Mucosa of gallbladder (tissue), 1 donor: Measurements from ENCODE around the gene DAPK2. TPM values are rescaled to one million over a fixed set of nuclear protein-coding genes. Genes with fewer than 3 reads are reported as not detected.
"Not testable (repeated sequence)": the region's sequence is repeated elsewhere in the genome, so short reads cannot be mapped to it uniquely, and the experiment has no call there.

ENCODE experiments used
- DNase-seq: peaks from one replicate; pipeline ENCODE4 v3.0.0-alpha.2; 2020; ENCODE audit warnings: low spot score
- total RNA-seq: library from RNA; stranded (reverse); gene quantifications from one replicate; pipeline ENCODE4 v1.2.1, GENCODE V29; 2021
- donor health status: DM: no; HTN: no; CAD: no.

The DAPK2 gene
- total RNA-seq, 1 donor from 2014 or later, result 5.6 TPM

DNA sequence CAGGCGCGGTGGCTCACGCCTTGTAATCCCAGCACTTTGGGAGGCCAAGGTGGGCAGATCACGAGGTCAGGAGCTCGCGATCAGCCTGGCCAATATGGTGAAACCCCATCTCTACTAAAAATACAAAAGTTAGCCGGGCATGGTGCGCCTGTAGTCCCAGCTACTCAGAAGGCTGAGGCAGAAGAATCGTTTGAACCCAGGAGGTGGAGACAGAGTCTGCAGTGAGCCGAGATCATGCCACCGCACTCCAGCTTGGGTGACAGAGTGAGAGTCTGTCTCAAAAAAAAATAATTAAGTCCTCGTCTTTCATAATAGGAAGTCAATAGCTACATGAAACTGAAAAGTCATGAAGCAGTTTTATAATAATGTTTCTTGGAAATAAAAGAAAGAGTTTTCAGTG, 7.4 kb upstream of the DAPK2 start:
- DNase-seq, result not testable (repeated sequence)

- no peak for DNase-seq
Measured at GRCh38 chr15:64052925-64053491, 6.7 kb upstream of the DAPK2 start.

DNA sequence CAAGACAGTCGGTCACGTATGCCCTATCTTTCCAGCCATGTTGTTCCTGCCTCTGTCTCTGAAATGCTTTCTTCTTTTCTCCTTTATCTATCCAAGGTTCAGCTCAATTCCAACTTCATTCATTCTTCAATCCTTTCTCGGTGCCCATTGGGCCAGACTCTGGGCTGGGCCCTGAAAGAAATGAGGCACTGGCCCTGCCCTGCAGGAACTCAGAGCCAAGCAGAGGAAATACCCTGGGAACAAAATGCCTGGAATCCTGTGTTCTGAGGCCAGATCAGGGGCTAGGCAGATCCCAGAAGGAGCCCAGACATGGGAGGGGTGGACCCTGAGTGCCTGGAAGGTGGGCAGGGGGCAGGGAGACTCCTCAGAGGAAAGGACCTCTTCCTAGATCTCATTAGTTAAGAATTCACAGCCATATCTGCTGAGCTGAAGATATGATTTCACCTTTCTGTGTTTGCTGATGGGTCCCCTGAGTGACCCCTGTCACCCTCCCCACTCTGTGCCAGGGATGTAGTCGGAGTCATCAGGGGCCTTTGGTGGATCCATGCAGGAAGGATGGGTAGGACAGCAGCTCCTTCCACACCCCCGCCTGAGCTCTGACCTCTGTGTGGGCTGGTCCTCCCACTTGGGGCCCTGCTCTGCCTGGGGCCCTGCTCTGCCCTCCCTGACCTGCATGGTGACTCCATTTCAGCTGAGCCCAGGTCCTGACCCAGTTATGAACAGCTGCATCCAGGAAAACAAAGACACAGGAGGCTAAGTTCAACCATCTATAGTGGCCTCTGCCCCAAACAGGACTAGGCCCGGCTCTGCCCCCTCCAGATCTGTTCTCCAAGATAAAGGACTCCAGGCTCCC, 5.3 kb upstream of the DAPK2 start:
- DNase-seq, result no peak

GRCh38 chr15:64051093-64051402, 4.8 kb upstream of the DAPK2 start:
- DNase-seq, result no peak

- no peak for DNase-seq
Measured at GRCh38 chr15:64050281-64051092, 4.2 kb upstream of the DAPK2 start.

DNA sequence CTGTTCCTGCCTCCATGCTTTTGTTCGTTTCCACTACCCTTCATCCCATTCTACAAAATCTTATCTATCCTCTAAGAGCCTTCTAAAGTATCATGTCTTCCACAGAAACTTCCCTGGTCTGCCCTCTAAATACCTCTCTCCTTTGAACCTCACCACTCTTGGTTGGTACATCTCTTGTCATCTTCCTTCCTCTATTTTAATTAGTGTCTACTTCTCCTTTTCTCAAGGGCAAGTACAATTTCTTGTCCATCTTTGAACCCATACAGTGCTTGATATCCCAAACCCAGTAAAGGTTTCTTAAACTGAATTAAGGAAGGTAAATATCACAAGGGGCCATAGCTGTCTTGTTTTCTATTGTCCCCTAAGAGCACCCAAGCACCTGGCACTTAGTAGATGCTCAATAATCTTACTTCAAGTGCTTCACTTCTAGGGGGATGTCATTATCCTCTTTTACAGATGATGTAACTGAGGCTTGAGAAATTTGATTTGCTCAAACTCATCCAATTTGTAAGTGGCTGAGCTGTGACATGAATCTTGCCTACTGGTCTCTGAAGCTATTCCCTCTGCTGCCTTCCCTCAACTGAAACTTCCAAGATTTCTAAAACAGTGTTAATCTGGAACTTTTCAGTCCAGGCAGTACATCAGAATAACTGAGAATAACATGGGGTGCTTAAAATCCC, 2.6 kb upstream of the DAPK2 start:
- no peak for DNase-seq

DNA sequence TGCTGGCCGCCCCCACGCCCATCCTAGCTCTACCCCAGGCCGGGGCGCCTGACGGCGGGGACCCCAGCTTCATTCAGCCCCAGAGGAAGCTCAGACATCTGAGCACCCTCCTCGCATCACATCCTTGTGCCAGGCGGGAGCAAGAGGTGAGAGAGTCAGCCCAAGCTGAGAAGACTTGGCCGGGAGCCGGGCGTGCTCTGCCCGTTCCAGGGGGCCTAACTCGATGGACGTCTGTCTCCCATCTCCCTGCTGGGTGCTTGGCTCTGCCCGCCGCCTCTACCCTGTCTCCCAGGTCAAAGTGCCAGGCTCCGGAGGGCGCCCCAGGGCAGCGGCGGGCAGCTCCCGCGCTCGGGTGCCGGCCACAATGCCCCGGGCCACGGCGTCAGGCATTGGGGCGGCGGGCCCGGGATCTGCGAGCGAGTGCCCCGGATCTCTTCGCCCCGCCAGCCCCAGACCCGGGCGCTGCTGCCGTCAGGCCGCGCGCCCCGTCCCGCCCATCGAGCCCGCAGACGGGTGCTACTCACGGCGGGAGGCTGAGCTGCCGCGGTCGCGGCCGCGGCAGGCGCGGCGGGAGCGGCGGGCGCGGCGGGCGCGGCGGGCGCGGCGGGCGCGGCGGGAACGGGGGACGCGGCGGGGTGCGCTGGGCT, 388 bp downstream of the DAPK2 start:
- DNase-seq, result no peak

GRCh38 chr15:64045101-64045435, 1.2 kb downstream of the DAPK2 start:
- no peak for DNase-seq

- no peak for DNase-seq
Measured at GRCh38 chr15:64044300-64045100, 1.8 kb downstream of the DAPK2 start.

- DNase-seq, result no peak
Measured at GRCh38 chr15:64038878-64039610, 7.2 kb downstream of the DAPK2 start.

DNA sequence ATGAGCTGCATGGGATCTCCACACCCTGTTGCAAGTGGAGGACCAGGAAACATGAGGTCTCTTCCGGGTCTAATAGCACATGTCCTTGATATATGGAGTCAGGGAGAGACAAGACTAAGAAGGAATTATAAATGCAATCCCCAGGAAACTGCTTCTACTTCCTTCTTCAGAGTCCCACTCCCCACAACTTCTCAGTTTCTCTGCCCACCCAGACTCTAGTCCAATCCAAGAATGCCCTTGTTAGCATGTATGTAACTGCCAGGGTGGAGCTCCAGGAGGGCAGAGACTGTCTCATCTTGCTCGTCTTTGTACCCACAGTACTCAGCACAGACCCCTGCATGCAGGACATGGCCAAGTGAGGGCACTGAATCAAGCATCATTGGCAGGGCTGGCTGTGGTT, 8.3 kb downstream of the DAPK2 start:
- no peak for DNase-seq

GRCh38 chr15:64037116-64037515, 9.2 kb downstream of the DAPK2 start:
- DNase-seq, result no peak

DNA sequence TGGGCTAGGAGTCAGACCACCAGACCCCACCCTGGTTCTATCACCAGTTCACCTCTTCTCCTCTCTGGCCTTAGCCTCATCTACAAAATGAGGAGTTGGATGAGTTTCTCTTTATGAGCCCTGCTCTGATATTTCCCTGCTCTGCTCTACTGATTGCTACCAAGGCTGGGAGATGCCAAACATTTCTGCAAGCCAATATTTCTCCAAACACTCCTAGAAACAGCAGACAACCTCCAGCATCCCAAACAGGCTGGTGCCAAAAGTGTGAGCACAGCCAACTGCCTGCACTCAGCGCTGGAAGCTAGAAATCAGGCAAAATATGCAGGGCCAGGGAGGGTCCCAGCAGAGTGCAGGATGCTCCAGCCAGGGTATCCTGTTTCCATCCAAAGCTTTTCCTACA, 10.8 kb downstream of the DAPK2 start:
- no peak for DNase-seq

DNA sequence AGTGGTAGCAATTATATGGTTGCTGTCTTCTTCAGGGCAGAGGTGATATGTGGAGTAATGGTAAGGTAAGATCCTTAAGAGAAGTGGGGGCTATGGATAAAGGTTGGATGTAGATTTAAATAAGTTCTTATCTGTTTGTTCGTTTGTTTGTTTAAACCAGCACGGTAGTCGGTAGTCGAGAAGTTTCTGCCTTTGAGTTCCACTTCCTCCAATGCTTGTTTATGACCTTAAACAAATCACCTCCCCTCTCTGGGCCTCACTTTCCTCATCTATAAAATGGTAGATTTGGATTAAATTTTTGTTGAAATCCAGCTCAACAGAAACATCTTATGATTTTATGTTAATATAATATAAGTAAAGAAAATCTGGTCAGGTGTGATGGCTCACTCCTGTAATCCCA, 11.8 kb downstream of the DAPK2 start:
- DNase-seq, result no peak

DNA sequence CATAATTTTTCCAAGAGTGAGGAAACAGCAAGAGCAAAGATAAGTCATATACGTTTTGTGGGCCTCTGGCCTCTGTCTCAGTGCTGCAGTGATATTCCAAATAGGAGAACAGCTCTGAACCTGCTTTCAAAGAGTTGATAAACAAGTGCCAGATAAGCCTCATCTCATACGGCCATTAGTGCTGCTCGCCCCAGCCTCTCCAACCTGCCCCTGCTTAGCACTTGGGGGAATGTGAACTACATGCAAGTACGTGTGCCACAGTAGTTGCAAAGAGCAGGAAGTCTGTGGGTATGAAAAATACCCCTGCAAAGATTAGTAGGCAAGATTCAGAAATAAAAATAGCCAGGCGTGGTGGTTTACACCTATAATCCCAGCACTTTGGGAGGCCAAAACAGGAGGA, 14.0 kb downstream of the DAPK2 start:
- DNase-seq, result no peak

DNA sequence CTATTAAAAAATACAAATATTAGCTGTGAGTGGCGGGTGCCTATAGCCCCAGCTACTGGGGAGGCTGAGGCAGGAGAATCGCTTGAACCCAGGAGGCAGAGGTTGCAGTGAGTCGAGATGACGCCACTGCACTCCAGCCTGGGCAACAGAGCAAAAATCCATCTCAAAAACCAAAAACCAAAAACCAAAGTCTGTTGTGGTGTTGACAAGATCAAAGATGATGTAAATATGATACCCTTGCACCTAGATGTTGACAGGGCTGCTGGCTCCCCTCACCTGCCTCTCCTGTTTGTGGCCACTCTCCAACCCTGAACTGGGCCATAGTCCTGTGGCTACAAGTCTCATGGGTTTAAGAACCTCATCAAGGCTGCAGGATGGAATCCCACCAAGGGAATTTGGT, 16.2 kb downstream of the DAPK2 start:
- no peak for DNase-seq

DNA sequence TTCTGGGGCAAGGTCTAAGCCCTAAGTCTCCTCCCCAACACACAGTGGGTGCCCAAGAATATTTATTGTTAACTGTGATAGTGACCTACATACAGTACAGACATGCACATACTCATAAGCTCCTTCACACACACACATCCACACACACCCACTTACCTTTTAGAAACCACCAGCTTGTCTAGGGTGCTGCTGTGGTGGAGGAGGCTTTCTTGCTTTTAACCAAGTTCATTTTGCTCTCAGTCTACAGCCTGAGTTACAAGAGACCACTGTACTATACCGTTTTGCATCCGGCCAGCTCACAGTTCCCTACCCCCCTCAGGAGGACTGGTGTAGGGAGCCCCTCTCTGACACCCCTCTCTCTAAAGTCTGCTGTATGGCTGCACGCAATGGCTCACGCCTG, 16.7 kb downstream of the DAPK2 start:
- no peak for DNase-seq

- no peak for DNase-seq
Measured at GRCh38 chr15:64029110-64029509, 17.2 kb downstream of the DAPK2 start.

DNA sequence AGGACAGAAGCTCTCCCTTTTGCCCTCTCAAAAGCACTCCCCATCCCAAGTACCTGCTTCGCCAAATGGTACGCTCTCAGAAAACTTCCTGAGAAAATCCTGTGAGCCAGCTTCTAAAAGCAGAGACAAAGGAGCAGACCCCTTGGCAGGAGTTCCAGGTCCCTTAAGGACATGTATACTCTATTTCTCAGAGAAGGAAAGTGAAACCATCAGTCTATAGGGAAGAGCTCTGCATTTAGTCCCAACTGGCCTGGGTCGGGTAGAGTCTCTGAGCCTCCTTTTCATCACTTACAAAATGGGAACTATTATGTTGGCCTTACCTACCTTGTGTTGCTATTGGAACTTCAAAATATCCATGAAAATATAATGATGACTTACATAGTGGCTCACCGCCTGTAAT, 19.7 kb downstream of the DAPK2 start:
- no peak for DNase-seq
